SK-N-SH (cell line): Measurements from ENCODE around the gene FARSA.

Experiments used
- EZH2phosphoT487 ChIP-seq: fragments of 200-600 bp; sonication (generic); IDR thresholded peaks from 2 replicates; pipeline ENCODE4 v1.6.1; 2017; ENCODE audit warnings: low read depth, mixed run types, mild to moderate bottlenecking, antibody characterized with exemption, moderate library complexity, borderline replicate concordance
- RFX5 ChIP-seq: IDR thresholded peaks from 2 replicates; pipeline ENCODE4 v1.6.1; 2012; ENCODE audit warnings: mild to moderate bottlenecking, improper control_type of control experiment, low read length
- TF ChIP-seq, protein P1 (sequence below): fragments of 200-600 bp; sonication (generic); IDR thresholded peaks from 2 replicates; pipeline ENCODE4 v1.6.1; 2017; ENCODE audit warnings: antibody characterized with exemption, mild to moderate bottlenecking, moderate library complexity
- TF ChIP-seq, protein P2 (sequence below): IDR thresholded peaks from 2 replicates; pipeline ENCODE4 v1.4.0; 2012; ENCODE audit warnings: low read depth

DNA sequence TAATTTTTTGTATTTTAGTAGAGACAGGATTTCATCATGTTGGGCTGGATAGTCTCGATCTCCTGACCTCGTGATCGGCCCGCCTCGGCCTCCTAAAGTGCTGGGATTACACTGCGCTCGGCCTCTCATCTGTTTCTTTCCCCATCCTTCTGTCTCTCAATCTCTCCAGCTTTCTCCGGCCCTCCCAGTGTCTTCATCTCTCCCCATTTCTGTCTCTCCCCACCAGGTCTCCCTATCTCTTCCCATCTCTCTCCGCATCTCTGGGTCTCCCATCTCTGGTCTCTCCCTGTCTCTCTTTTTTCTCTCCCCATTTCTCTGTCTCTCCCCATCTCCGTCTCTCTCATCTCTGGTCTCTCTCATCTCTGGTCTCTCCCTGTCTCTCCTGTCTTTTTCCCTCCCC lies 49.6 kb upstream of the FARSA start:
- TF ChIP-seq RFX5 (no peak), EZH2phosphoT487 (no peak)
- TF ChIP-seq, protein P1, sequence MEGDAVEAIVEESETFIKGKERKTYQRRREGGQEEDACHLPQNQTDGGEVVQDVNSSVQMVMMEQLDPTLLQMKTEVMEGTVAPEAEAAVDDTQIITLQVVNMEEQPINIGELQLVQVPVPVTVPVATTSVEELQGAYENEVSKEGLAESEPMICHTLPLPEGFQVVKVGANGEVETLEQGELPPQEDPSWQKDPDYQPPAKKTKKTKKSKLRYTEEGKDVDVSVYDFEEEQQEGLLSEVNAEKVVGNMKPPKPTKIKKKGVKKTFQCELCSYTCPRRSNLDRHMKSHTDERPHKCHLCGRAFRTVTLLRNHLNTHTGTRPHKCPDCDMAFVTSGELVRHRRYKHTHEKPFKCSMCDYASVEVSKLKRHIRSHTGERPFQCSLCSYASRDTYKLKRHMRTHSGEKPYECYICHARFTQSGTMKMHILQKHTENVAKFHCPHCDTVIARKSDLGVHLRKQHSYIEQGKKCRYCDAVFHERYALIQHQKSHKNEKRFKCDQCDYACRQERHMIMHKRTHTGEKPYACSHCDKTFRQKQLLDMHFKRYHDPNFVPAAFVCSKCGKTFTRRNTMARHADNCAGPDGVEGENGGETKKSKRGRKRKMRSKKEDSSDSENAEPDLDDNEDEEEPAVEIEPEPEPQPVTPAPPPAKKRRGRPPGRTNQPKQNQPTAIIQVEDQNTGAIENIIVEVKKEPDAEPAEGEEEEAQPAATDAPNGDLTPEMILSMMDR, result no peak
- TF ChIP-seq, protein P2, sequence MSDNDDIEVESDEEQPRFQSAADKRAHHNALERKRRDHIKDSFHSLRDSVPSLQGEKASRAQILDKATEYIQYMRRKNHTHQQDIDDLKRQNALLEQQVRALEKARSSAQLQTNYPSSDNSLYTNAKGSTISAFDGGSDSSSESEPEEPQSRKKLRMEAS, result no peak
